ENCODE measurements around the gene MYT1.

Gene MYT1

DNA sequence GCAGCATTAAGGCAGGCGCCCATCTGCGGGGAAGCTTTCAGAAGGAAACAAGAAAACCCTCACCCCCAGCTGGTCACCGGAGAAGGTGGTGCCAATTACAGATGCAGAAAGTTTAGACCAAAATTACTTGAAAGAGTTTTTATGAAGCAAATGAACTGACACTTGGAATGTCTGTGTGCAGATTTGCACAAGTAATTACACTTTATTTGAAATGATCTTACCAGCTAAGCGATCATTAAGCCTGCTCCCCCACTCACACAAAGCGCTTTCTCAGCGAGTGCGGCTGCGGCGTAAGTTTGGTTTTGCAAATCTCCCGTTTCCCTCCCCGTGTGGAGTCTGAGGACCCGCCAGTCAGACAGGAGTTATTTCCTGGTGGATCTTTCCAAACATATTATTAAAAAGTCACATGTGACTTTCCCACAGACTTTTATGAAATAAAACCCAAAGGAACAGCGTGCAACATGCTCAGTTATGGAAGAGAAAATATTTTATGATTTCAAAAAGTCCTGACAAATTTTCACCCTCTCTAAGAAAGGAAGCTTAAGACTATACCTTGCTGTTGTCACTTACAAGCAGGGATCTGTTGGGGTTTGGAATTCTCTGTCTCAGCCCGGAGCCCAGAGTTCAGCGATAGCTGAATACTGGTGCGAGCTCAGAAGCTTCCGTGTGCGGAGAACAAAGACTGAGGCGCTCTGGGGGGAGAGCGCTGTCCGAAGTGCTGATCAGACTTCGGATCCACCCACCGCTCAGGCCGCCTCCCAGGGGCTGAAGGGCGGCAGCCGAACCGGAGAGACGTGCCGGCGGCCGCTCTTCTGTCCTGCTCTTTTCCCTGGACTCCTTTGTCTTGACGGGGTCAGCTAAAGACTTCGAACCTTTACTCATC lies 2.7 kb upstream of the MYT1 start:
- peak; percentile 45 to 51 for DNase-seq

DNA sequence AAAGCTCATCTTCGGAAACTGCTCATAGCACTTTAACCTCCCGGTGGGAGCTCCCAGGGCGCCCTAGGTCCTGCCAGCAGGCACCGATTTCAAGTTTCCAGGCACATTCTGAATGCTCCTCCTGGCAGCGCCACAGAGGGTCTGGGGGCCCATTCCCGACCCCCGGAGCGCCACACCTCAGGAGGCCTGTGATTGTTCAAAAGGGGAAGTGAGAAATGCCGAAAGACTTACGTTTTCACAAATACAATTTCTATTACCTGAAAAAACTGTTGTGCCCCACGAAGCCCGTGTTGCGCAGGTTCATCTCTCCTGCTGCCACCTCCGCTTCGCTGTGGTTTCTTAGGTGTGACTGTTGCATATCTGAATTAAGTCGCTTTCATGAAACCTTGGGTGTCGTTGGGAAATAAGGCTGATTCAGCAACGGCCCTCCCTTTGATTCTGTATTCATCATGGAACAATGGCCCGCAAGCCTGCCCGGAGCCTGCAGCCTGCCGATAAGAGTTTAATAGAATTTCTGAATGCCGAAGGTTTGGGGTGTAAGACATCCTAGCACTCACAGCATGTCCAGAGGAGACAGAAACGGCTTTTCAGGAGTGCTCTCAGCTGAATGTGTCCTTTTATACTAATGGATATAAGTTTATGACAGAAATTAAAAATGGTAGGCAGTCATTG lies 1.9 kb upstream of the MYT1 start:
- DNase-seq, result no peak
- TF ChIP-seq POLR2A (IDR thresholded peaks at IDR 0.05; ENCODE audit: low read length) (no peak), GATA1 (IDR thresholded peaks at IDR 0.05; ENCODE audit: low read depth, low read length) (no peak)

More for the DNA sequence above, 2.7 kb upstream of the MYT1 start:
- TF ChIP-seq GATA1 (IDR thresholded peaks at IDR 0.05; ENCODE audit: low read depth, low read length) (no peak), POLR2A (IDR thresholded peaks at IDR 0.05; ENCODE audit: low read length) (no peak)

DNA sequence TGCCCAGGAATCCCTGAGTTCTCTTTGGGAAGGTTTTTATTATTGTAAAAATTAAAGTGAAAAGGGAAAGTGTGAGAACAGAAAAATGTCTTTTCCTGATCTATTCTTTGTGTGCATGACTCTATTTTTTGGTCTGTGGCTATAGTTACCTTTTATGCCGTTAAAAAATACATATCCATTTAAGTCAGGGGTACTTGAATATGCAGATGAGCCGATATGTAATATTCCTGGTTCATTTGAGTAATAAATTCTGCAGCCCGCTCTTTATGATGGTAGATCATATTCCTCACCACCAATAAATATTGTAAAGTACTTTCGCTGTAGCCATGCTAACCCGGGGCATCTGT lies 503 bp upstream of the MYT1 start:
- TF ChIP-seq POLR2A (IDR thresholded peaks at IDR 0.05; ENCODE audit: low read length) (no peak), GATA1 (IDR thresholded peaks at IDR 0.05; ENCODE audit: low read depth, low read length) (no peak)
- no peak for DNase-seq

DNA sequence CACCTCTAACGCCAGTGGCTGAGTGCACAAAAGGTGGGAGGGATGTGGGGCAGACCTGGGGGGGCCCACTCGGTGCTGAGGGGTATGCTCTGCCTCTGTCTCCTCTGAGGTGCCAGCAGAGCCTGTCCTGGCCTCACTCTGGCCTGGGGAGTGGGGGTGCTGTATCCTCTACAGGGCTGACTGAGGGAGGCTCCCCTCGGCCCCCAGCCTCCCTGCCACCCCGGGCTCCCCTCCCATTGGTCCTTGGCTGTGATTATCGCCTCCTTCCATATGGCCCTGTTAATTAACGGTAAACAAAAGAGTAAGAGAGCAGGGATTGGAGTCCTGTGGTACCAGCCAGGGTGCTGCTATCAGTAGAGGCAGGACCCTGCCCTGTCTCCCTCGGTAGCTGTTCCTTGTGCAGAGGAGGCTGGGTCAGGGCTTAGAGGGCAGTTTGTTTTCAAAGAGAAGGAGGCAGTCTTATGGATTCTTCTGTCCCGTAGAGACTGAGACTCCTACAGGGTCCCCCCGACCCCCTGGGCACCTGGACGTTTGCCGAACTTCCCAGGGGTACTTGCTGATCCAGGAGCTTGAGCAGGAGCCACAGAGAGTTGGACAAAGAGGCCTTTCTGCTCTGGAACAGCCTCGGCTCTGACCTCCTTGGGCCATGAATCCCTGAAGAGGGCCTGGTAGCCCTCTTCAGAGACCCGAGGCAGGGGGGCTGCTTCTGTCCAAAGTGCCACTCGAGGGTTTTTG lies 1.8 kb downstream of the MYT1 start:
- TF ChIP-seq GATA1 (IDR thresholded peaks at IDR 0.05; ENCODE audit: low read depth, low read length) (no peak), POLR2A (IDR thresholded peaks at IDR 0.05; ENCODE audit: low read length) (no peak)
- no peak for DNase-seq

DNA sequence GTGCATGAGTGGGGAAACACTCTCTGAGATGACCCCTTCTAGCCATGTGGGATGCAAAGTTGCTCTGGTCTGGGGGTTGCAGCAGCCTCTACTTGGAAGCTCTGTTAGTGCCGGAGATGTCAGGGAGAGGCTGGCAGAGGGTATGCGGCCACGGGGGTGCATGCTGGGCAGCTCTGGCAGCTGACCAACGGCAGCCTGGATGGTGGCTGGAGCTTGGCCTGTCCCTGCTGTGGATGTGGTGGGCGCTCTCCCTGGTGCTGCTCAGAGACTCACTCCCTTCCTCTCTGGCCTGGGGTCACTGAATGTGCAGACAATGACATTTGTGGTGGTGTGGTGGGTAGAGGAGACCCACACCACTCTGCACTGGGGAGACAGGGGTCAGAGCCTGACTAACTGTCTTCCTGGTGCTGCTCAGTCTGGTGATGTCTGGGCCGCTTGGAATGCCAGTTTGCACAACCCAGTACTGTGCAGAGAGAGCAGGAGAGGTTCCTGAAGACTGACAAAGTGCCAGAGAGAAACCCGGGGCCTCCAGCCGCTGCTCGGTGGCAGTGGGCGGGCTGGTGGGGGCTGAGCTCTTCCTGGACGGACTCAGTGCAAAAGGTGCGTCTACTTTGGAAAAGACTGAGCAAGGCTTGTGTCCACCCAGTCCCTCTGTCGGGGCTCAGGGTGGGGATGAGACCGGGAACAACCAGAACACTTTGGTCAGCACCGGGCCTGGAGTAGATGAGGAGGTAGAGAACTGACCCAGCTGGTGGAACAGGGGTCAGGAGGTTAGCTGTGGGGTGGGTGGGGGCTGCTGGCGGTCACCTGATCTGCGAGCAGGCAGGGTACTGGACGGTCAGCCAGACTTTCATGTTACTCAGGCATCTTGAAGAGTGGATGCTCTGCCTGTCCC lies 2.7 kb downstream of the MYT1 start:
- DNase-seq, result no peak
- TF ChIP-seq GATA1 (IDR thresholded peaks at IDR 0.05; ENCODE audit: low read depth, low read length) (no peak), POLR2A (IDR thresholded peaks at IDR 0.05; ENCODE audit: low read length) (no peak)

DNA sequence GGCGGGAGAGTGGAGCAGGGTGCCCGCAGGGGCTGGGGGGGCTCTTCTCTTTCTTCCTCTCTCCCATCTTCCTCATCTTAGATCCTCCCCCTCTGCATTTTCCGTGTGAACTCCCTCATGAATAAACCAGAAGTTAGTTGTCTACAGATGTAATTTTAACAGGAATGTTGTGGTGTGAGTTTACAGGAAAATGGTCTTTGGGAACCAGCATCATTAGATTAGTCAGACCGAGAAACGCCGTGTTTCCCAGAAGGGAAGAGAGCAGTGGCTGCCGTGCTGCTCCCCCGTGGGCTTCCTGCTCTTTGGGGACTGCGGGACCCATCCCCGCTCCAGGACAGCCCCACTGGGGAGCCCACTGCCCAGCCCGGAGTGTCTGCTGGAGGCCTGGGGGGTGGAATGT lies 3.4 kb downstream of the MYT1 start:
- TF ChIP-seq GATA1 (IDR thresholded peaks at IDR 0.05; ENCODE audit: low read depth, low read length) (no peak), POLR2A (IDR thresholded peaks at IDR 0.05; ENCODE audit: low read length) (no peak)
- no peak for DNase-seq

DNA sequence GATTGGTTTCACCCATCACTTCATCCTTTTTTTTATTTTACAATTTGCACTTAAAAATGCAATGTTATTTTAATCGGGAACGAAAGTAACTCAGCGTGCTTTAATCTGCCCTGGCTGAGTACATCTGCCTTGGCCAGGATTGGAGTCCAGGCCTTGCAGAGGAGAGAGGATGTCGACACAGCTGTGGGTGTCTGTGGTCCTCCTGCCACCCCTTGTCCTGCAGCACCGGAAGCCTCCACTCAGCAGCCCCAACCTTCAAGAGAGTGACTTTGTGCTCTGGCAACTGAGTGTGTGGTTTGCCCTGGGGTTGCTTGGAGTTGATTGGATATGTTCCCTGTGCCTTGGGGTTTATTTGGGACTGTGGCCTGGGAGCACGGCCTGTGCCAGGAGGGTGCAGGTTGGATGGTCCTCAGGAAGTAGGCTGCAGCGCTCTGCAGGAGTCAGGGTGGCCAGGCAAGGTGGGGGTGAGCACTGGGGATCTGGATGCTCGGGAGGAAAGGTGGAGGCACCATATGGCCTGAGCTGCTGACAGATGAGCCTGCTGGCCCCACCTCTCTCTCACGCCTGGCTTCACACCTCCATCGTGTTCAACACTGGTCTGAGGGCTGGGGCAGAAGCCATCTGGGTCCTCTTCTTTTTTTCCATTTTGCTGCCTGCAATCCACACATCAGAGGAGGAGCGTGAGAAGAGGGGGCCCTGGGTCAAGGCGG lies 4.3 kb downstream of the MYT1 start:
- TF ChIP-seq GATA1 (IDR thresholded peaks at IDR 0.05; ENCODE audit: low read depth, low read length), result no peak
- no peak for TF ChIP-seq POLR2A (IDR thresholded peaks at IDR 0.05; ENCODE audit: low read length)
- no peak for DNase-seq

DNA sequence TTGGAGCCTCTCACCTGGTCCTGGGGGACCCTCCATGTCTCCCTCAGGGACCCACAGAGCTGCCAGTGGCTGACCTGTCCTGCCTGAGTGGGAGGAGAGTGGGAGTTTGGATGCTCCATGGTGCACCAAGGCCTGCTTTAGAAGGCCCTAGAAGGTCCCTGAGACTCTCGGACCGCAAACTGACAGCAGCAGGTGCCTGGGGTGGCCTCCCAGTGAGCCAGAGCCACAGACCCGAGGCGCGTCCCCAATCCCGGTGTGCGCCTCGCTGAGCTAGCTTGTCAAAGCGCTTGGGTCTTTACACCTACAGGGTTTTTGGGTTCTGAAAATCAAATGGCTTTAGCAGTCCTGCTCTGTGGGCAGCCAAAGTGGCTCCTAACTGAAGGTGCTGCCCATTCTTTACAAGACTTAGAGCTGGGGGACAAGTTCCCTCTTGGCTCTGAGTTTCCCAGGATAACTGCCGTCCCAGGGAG lies 4.9 kb downstream of the MYT1 start:
- no peak for DNase-seq
- TF ChIP-seq POLR2A (IDR thresholded peaks at IDR 0.05; ENCODE audit: low read length) (no peak), GATA1 (IDR thresholded peaks at IDR 0.05; ENCODE audit: low read depth, low read length) (no peak)

DNA sequence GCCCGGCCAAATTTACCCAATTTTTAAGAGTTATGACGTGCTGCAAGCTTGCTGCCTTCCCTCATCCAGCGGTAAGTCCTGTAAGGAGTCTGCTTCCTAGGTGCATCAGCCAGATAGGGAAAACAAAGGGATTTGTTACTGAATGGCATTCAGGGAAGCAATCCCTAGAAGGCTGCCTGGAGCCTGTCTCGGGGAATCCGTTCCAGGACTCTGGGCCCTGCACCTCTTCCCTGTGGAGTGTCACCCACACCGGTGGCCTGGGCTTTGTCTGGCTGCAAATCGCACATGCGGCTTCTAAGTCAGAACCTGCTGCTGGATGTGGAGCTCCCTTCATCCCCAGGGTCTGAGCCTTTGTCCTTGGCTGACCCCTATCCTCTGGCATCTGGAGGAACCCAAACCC lies 7.0 kb downstream of the MYT1 start:
- DNase-seq, result no peak
- no peak for TF ChIP-seq POLR2A (IDR thresholded peaks at IDR 0.05; ENCODE audit: low read length)
- no peak for TF ChIP-seq GATA1 (IDR thresholded peaks at IDR 0.05; ENCODE audit: low read depth, low read length)

DNA sequence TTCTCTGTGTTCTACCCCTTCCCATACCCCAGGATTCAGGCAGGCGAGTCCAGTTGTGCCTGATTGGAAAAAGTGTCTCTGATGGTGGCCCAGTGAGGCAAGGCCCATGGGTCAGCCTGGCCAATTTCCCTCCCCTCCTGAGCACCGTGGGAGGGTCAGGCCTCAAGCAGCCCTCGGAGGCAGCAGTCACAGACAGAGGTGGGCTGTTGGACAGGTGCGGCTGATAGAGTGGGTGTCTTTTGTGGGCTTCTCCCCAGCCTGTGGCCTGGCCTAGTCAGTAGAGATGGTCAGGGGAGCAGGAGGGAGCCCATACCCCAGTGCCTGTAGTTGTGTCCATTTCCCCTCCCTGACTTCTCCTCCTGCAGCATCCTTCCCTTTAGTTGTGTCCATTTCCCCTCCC lies 8.9 kb downstream of the MYT1 start:
- no peak for DNase-seq
- TF ChIP-seq GATA1 (IDR thresholded peaks at IDR 0.05; ENCODE audit: low read depth, low read length), result no peak
- no peak for TF ChIP-seq POLR2A (IDR thresholded peaks at IDR 0.05; ENCODE audit: low read length)

DNA sequence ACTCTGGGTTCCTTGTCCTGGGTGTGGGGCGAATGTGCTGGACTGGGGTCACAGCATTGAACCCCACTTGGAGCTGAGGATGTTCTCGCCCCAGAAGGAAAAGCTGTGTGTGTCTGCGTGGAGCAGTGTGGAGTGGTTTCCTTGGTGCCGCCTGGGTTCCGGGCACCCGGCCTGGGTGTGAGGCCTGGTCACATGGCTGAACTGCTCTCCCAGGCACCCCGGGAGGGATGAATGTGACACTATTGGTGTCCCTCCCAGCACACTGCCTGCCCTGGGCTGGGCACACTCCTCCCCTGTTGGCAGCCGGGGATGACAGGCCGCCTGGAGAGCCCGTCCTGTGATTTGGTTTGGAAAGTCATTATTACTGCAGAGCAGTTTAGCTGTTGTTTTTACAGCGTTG lies 12.3 kb downstream of the MYT1 start:
- DNase-seq, result no peak
- TF ChIP-seq POLR2A (IDR thresholded peaks at IDR 0.05; ENCODE audit: low read length) (no peak), GATA1 (IDR thresholded peaks at IDR 0.05; ENCODE audit: low read depth, low read length) (no peak)

DNA sequence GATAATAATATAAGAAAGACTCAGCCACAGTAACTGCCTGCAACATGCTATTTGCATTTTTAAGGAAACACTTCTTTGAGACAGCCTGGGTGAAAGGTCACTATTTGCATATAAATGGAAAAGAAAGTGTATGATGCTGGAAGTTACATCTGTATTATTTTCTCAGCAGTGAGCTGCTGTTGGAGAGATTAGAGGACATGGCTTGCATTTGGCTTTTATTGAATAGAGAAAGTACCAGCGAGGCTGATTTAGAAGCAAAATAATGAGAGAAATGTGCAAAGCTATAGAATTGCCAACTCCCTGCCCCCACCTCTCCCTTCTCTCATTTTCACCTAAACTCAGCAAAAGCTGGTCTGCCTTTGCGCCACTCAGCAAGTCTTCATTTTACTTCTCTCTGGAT lies 12.7 kb downstream of the MYT1 start:
- TF ChIP-seq POLR2A (IDR thresholded peaks at IDR 0.05; ENCODE audit: low read length) (no peak), GATA1 (IDR thresholded peaks at IDR 0.05; ENCODE audit: low read depth, low read length) (no peak)
- DNase-seq, result no peak

DNA sequence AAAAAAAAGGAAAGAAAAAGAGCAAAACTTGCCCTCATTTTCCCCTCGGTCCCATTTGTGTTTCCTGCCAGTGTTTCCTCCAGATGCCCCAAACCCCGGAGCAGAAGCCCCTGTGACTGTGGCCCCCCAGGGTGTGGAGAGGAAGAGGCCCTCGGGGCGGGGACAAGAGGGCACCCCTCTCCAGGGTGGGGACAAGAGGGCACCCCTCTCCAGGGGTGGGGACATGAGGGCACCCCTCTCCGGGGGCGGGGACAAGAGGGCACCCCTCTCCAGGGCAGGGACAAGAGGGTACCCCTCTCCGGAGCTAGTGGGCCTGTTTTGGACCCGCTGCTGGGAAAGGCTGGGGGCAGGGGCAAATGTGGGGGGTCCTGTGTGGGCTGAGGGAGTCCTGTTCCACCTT lies 13.1 kb downstream of the MYT1 start:
- no peak for TF ChIP-seq POLR2A (IDR thresholded peaks at IDR 0.05; ENCODE audit: low read length)
- DNase-seq, result no peak

All from erythroblast (primary cell).